ENCODE results near the gene AUP1. TPM values are rescaled to one million over a fixed set of nuclear protein-coding genes. Genes with fewer than 3 reads are reported as not detected.

AUP1 gene
- total and polyA plus RNA-seq, 12 donors = 88.5 to 527 (median 113) TPM

DNA sequence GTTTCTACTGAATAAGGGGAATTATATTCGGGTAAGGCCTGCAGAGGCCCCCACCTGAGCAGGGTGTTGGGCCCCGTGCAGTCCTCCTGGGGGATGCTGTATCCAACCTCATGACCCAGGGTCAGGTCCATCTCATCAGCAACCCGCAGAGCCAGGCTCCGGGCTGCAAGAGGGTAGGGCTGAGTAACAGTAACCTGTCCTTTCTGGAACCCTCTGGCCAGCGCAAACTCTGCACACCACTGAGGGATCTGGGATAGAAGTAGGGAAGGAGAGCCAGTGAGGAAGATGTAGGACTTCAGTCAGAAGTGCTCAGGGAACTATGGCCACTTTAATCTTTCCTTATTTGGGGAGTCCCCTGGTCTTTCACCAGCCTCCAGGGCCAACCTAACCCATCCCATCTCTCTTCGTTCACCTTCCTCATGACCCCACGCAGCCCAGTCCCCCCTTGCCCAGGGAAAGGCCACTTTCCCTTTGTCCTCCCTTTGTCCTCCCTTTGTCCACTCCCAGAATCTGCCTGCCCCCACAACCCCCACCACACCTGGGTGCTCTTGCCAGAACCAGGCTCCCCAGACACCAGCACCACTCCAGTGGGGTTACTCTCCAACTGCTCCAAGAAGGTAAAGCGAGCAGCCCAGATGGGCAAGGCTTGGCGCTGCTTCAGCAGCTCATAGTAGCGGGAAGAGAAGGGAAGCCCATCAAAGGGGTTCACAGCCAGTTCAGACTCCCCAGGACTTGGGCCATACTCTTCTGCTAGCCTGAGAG lies 4.4 kb downstream of the AUP1 start:
- TF ChIP-seq, protein P1, sequence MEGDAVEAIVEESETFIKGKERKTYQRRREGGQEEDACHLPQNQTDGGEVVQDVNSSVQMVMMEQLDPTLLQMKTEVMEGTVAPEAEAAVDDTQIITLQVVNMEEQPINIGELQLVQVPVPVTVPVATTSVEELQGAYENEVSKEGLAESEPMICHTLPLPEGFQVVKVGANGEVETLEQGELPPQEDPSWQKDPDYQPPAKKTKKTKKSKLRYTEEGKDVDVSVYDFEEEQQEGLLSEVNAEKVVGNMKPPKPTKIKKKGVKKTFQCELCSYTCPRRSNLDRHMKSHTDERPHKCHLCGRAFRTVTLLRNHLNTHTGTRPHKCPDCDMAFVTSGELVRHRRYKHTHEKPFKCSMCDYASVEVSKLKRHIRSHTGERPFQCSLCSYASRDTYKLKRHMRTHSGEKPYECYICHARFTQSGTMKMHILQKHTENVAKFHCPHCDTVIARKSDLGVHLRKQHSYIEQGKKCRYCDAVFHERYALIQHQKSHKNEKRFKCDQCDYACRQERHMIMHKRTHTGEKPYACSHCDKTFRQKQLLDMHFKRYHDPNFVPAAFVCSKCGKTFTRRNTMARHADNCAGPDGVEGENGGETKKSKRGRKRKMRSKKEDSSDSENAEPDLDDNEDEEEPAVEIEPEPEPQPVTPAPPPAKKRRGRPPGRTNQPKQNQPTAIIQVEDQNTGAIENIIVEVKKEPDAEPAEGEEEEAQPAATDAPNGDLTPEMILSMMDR (IDR thresholded peaks at IDR 0.05) = no peak
- TF ChIP-seq POLR2A (IDR thresholded peaks at IDR 0.05) = no peak
- intact Hi-C loops (cut with DNase I) = loop anchor here in 1 of 2 donors (5.0 kb wide), 1 partner anchor 38 kb away; no protein-coding TSS in a partner anchor
- peaks cover 6% of the 10 kb centered on the region for H3K27me3 ChIP-seq
- H3K4me3 ChIP-seq = no peak overlapping the region
- no peaks in the 10 kb centered on the region for H3K9me3 ChIP-seq (replicated peaks in 1 of 3)
- H3K4me1 ChIP-seq (replicated peaks in 1 of 2) = peaks cover 9 to 11% of the 10 kb centered on the region in 2 donors
- H3K36me3 ChIP-seq (replicated peaks in 1 of 2) = peaks cover 0 to 21% of the 10 kb centered on the region in 2 donors
- DNase-seq = no peak
- 92 to 99% (median 97%) methylated on average over 10 of the region's 10 CpGs for WGBS, 4 donors
- H3K27ac ChIP-seq = no peak overlapping the region

DNA sequence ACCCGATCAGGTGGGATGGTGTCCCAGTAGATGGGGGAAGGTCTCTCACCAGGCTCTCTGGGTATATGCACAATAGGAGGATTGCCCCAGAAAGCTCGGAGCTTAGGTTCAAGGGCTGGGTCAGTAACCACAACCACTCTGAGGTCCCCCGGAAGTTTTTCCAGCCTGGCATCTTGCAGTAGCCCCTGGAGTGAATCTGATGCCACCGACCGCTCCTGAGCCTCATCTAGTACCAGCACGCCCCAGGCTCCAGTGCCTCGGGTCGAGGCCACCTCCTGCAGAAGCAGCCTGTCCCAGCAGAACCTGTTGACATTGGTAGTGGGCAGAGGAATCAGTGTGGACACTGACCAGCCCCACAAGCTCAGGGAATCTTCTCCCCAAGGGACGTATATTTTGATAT lies 5.5 kb downstream of the AUP1 start:
- no peak for DNase-seq
- Histone ChIP-seq H3K4me1 (replicated peaks in 1 of 2) (peaks cover 8 to 10% of the 10 kb centered on the region in 2 donors), H3K9me3 (replicated peaks in 1 of 3) (no peaks in the 10 kb centered on the region), H3K27me3 (peaks cover 16% of the 10 kb centered on the region), H3K4me3 (no peak overlapping the region), H3K27ac (no peak overlapping the region), H3K36me3 (replicated peaks in 1 of 2) (peaks cover 0 to 21% of the 10 kb centered on the region in 2 donors)
- intact Hi-C loops (cut with DNase I) = no loop called here
- 53 to 83% (median 76%) methylated on average over 3 to 9 of the region's 9 CpGs for WGBS, 4 donors
- TF ChIP-seq, protein P1 (IDR thresholded peaks at IDR 0.05) = no peak
- no peak for TF ChIP-seq POLR2A (IDR thresholded peaks at IDR 0.05)

DNA sequence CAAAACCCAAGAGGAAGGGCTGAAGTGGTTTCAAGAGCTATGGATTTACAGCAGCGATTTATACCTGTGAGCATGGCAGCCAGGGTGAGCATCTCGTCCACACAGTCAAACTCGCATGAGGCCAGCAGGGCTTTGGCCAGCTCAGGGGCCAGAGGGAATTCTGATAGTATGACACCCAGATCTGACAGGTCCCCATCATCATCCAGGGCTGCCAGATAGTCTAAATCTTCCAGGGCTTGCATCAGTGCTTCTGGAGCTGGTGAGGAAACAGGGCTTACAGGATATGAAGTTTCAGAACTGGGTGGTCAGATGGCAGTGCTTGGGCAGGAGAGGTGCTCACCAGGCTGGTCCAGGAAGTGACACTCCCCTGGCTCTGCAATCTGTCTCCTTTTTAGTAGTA lies 7.0 kb downstream of the AUP1 start:
- intact Hi-C loops (cut with DNase I) = no loop called here
- TF ChIP-seq, protein P1 (IDR thresholded peaks at IDR 0.05) = no peak
- TF ChIP-seq POLR2A (IDR thresholded peaks at IDR 0.05) = no peak
- WGBS, 4 donors = 67 to 79% (median 69%) methylated on average over 3 of the region's 3 CpGs
- Histone ChIP-seq H3K27ac (no peak overlapping the region), H3K36me3 (replicated peaks in 1 of 2) (peaks cover 0 to 18% of the 10 kb centered on the region in 2 donors), H3K9me3 (replicated peaks in 1 of 3) (no peaks in the 10 kb centered on the region), H3K27me3 (peaks cover 30% of the 10 kb centered on the region), H3K4me3 (no peak overlapping the region), H3K4me1 (replicated peaks in 1 of 2) (no peaks in the 10 kb centered on the region)
- DNase-seq = no peak

DNA sequence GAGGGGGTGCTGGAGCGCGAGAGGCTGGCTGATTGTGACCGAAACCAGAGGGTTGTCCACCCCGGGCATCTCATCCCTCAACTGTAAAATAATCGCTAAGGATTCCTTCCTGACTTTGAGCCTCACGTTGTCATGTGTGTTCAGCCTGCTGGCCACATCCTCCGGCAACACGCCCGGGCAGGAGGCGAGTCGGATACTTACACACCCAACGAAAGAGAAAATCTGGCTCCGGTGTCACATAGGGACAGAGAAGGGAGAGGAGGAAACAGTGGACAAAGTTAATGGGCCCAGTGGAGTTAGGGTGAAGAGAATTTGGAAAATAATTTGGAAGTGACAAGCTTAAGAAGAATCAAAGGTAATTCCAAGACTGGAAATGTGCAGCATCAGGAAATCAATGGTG lies 12.9 kb downstream of the AUP1 start:
- no peak overlapping the region for H3K27ac ChIP-seq
- peaks cover 88% of the 10 kb centered on the region for H3K27me3 ChIP-seq
- 62 to 74% (median 68%) methylated on average over 12 to 13 of the region's 13 CpGs for WGBS, 4 donors
- intact Hi-C loops (cut with DNase I) = no loop called here
- no peaks in the 10 kb centered on the region for H3K36me3 ChIP-seq (replicated peaks in 1 of 2)
- peak overlapping the region in 1 of 4 donors; percentile 39 for H3K4me3 ChIP-seq
- no peaks in the 10 kb centered on the region for H3K9me3 ChIP-seq (replicated peaks in 1 of 3)
- DNase-seq = no peak
- TF ChIP-seq, protein P1 (IDR thresholded peaks at IDR 0.05) = no peak
- no peak for TF ChIP-seq POLR2A (IDR thresholded peaks at IDR 0.05)
- H3K4me1 ChIP-seq (replicated peaks in 1 of 2) = peaks cover 0 to 18% of the 10 kb centered on the region in 2 donors
